NCI-H69 (cell line): Measurements from ENCODE around the gene UNC119B.

Experiments
- DNase-seq: peaks from one replicate; lab custom pipeline; 2025; lab: John Stamatoyannopoulos, UW

The UNC119B gene

GRCh38 chr12:120688527-120689071 lies 21.7 kb upstream of the UNC119B start:
- DNase-seq: peak; percentile 56

GRCh38 chr12:120689397-120690082 lies 20.7 kb upstream of the UNC119B start:
- DNase-seq: peak; percentile 38

DNA sequence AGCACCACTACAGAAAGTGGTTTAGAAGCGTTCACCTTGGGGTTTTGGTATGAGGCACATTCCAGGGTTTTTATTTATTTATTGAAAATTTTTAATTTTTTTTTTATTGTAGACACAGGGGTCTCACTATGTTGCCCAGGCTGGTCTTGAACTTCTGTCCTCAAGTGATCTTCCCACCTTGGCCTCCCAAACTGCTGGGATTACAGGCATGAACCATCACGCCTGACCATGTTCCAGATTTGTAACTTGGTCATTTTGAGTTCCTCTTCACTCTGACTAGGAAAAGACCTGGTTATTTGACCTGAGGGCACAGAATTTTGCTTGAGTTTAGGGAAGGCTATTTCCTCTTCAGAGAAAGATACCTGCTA lies 20.2 kb upstream of the UNC119B start:
- no peak for DNase-seq

DNA sequence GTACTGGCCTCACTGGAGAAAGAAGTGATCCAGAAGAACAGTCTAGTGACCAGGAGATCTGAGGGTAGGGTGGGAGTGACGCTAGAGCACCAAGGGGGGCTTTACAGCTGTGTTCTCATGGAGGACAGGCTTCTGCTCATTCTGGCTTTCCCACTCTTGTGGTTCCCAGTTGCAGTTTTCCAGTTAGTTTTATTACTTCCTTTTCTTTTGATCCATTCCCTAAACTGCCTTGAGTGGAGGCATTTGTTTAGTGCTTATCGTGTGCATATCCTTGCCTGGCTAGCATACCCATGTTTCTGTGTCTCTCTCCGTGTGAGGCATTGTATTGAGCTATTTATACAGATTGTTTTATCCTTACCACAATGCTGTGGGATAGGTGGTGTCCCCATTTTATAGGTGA lies 19.3 kb upstream of the UNC119B start:
- no peak for DNase-seq

- DNase-seq: no peak
Observed at GRCh38 chr12:120692524-120693033, 17.7 kb upstream of the UNC119B start.

DNA sequence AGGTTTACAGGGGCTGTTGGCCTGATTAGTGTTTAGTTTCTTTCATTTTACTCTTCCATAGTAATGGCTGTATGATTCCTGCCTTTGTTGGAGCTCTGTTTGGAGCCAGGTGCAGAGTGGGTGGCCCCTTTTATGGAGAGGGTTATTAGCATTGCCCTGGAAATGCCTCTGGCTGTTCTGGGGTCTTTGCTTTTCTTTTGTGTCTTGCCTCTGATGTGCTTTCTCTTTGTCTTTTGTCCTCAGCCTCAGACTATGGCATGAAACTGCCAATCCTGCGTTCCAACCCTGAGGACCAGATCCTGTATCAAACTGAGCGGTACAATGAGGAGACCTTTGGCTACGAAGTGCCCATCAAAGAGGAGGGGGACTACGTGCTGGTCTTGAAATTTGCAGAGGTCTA lies 16.4 kb upstream of the UNC119B start:
- peak; percentile 51 for DNase-seq

DNA sequence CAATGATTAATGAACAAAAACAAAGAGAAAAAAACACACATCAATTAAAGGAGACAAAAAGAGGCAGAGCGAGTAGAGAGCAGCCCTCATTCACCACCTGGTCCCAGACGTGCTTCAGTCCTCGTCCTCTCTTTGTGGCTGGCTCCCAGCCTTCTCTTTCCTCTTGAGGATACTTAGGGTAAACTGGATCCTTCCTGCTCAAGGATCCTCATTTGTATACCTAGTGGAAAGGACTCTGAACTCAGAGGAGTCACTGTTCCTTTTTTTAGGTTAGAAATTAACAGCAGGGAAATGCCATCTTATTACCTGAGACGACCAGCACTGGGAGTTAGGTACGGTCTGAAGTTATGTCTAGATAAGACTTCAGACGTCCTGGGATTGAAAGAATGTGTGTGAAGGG lies 13.6 kb upstream of the UNC119B start:
- DNase-seq: no peak

DNA sequence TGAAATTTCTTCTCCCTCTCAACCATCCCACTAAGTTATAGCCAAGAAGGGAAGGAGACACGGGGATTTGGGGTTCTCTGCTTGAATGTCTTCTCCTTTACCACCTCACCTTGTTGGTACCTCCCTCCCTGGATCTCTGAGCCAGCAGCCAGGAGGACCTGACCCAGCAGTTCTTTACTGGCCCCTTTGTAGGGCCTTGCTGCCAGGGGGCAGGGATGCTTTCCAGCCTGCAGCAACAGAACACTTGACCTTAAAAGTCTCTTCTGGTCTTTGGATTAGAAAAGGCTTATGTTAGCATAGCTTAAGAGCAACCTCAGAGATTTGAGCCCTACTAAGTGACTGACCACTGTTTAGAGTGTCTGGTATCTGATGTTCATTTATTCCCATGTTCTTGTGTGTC lies 12.9 kb upstream of the UNC119B start:
- DNase-seq: no peak

- no peak for DNase-seq
Observed at GRCh38 chr12:120698665-120699064, 11.6 kb upstream of the UNC119B start.

DNA sequence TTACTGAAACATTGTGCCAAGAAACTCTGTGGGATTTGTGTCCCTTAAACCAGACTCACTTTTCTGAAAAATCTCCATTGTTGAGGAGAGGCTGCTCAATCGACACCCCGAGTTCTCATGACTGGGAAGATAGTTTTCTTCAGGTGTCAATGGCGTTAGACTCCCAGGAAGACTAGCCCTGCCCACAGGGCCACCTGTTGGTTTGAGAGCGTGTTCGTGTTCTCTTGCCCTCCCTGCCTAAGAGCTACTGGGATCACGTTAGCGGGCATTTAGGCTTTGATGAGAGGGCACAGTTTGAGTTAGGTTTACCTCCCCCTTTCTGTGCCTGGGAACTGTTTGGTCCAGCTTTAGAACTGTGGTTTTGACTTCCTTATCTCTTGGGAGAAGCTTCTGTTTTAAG lies 10.7 kb upstream of the UNC119B start:
- DNase-seq: no peak

DNA sequence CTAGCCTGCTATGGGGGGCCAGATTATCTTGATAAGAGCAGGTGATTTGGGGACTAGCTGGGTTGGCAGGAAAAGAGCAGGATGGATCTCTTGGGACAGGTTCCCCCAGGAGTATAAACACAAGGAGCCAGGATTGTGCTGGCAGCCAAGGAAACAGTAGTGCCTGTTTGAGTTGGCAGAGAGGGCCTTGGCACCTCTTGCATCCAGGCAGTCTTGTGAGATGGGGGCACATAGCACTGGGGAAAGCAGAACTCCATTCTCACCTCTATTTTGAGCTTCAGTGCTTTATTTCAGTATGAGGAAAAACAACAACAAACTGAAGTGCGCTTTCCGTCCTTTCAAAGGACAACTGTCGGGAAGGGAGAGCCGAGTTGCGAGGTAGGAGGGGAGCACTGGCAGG lies 9.4 kb upstream of the UNC119B start:
- DNase-seq: no peak

GRCh38 chr12:120702637-120703036 lies 7.6 kb upstream of the UNC119B start:
- DNase-seq: peak; percentile 72

GRCh38 chr12:120703311-120703942 lies 6.8 kb upstream of the UNC119B start:
- no peak for DNase-seq

- no peak for DNase-seq
Observed at GRCh38 chr12:120705618-120706017, 4.6 kb upstream of the UNC119B start.

- no peak for DNase-seq
Observed at GRCh38 chr12:120706029-120706428, 4.2 kb upstream of the UNC119B start.

- no peak for DNase-seq
Observed at GRCh38 chr12:120708651-120709050, 1.6 kb upstream of the UNC119B start.

GRCh38 chr12:120710805-120711296 lies 593 bp downstream of the UNC119B start:
- peak; percentile 49 for DNase-seq

DNA sequence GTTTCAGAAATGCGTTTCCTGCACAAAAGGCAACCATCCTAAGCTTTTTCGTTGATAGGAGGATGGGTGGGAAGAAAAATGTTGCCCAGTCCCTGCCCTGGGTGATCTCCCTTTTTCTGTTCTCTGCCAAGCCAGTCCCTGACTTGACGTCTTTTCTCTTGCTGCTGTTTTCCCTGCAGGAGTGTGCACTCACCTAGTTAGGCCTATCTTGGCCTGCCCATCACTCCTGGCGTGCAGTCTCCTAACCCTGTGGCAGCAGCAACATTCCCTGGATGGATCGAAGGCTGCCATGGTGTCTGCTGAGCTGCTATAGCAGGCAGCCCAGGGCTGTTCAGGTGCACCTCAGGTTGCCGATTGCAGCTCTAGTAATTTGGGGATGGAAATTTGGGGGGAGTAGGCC lies 1.2 kb downstream of the UNC119B start:
- DNase-seq: peak; percentile 27

DNA sequence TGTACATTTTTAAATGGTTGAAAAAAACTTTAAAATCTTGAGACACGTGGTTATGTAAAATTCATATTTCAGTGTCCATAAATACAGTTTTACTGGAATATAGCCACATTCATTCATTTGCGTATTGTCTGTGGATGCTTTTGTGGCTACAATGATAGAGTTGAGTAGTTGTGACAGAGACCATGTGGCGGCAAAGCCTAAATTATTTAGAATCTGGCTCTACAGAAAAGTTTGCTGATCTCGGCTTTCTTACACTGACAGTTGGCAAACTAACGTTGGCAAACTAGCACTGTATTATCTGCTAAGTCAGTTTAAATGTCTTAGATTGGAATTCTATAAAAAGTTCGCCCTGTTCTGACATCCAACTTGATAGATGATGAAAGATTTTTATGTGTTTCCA lies 2.4 kb downstream of the UNC119B start:
- no peak for DNase-seq

DNA sequence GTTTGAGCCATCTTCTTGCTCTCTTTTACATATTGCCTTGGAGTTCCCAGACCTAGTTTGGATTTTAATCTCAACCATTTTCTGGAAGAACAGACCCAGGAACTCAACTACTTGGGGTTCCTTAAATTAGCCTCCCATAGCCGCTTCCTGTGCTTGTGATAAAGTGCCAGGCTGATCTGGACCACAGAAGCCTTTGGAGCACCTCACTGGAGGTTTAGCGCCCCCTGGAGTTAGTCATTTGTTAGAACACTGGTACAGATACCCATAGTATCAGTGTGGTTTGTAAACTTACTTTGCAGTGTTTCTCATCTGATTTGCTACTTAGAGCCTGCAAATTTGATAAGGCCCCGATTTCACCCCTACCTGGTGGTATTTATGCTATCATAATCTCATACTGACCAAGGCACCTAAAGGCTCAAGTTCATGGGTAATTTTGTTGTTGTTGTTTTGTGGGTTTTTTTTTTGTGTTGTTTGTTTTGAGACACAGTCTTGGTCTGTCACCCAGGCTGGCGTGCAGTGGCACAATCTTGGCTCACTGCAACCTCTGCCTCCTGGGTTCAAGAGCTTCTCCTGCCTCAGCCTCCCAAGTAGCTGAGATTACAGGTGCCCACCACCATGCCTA lies 3.7 kb downstream of the UNC119B start:
- DNase-seq: peak; percentile 89

GRCh38 chr12:120718055-120718454 lies 7.8 kb downstream of the UNC119B start:
- no peak for DNase-seq

DNA sequence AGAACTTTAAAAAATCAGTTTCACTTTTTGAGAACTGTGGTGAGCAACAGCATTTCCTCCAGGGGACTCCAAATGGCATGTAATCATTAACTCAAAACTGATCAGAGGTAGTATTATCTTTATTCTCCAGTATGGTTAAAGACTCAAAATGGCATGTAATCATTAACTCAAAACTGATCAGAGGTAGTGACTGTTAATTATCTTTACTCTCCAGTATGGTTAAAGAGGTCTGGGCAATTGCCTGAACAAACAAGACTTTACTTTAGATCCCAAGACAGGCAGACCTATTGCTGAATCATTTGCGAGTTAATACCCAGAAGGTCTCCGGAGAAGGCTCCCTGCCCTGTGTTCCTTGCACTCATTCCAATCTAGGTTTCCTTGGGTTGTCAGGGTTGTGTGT lies 8.8 kb downstream of the UNC119B start:
- DNase-seq: no peak
